ENCODE measurements around the gene CDC42BPA.

- TF ChIP-seq GATA3 (IDR thresholded peaks at IDR 0.05; ENCODE audit: low read depth, low read length) (no peak), GATA2 (IDR thresholded peaks at IDR 0.05; ENCODE audit: low read depth, low read length) (no peak)
Observed at GRCh38 chr1:226988334-226988666, 330.0 kb downstream of the CDC42BPA start.

Measured in SH-SY5Y (cell line).